HepG2 (cell line): ENCODE data around the gene CRYBA1. TPM values are rescaled to one million over a fixed set of nuclear protein-coding genes. Genes with fewer than 3 reads are reported as not detected.
A peak's percentile ranks its signal among the peaks of the same experiment; 100 is the strongest.

Source experiments
- ATF5 ChIP-seq: sonication (generic); formaldehyde crosslinking; IDR thresholded peaks from 2 replicates; pipeline ENCODE4 v1.4.0; 2020; ENCODE audit warnings: mild to moderate bottlenecking, low read depth, missing genetic modification reagents
- ATF6 ChIP-seq: sonication (generic); formaldehyde crosslinking; conservative IDR thresholded peaks from 2 replicates; pipeline ENCODE4 v1.4.0; 2020; ENCODE audit warnings: missing genetic modification reagents
- EEA1 ChIP-seq: sonication (generic); formaldehyde crosslinking; IDR thresholded peaks from 2 replicates; pipeline ENCODE4 v1.5.1; 2020; ENCODE audit warnings: mild to moderate bottlenecking, missing genetic modification reagents, borderline replicate concordance
- EHMT2 ChIP-seq: fragments of 200-600 bp; sonication (generic); IDR thresholded peaks from 2 replicates; pipeline ENCODE4 v1.7.0; 2017; ENCODE audit warnings: antibody characterized with exemption, low read depth, low read length, borderline replicate concordance
- FOXP4 ChIP-seq: sonication (generic); formaldehyde crosslinking; IDR thresholded peaks from 2 replicates; pipeline ENCODE4 v1.4.0; 2020; ENCODE audit warnings: missing genetic modification reagents
- HNF1B ChIP-seq: sonication (generic); formaldehyde crosslinking; IDR thresholded peaks from 2 replicates; pipeline ENCODE4 v1.5.1; 2020; ENCODE audit warnings: mild to moderate bottlenecking, moderate library complexity, missing genetic modification reagents
- LCORL ChIP-seq, 2 experiments: fragments of 450-650 bp in 1 of 2; sonication (generic) in 1 of 2; formaldehyde crosslinking in 1 of 2; IDR thresholded peaks; 2 replicates each; pipeline versions ENCODE4 v1.5.0 to v1.6.1; 2017 to 2020; ENCODE audit warnings: antibody characterized with exemption in 1 of 2, missing genetic modification reagents in 1 of 2
- MAFF ChIP-seq: IDR thresholded peaks from 2 replicates; pipeline ENCODE4 v1.6.1; 2011; ENCODE audit warnings: low read depth, low read length, improper control_type of control experiment
- SAP130 ChIP-seq: IDR thresholded peaks from 2 replicates; pipeline ENCODE4 v1.6.1; 2016; ENCODE audit warnings: low read depth
- THAP7 ChIP-seq: sonication (generic); formaldehyde crosslinking; IDR thresholded peaks from 2 replicates; pipeline ENCODE4 v1.8.1; 2023; ENCODE audit warnings: mild to moderate bottlenecking, missing genetic modification reagents
- UBTF ChIP-seq: sonication (generic); formaldehyde crosslinking; IDR thresholded peaks from 2 replicates; pipeline ENCODE4 v1.4.0; 2020; ENCODE audit warnings: mild to moderate bottlenecking, missing genetic modification reagents
- ZBTB20 ChIP-seq: sonication (generic); formaldehyde crosslinking; IDR thresholded peaks from 2 replicates; pipeline ENCODE4 v1.8.1; 2023; ENCODE audit warnings: missing genetic modification reagents, low read depth, mild to moderate bottlenecking, borderline replicate concordance
- ZFP91 ChIP-seq: sonication (generic); formaldehyde crosslinking; IDR thresholded peaks from 2 replicates; pipeline ENCODE4 v1.9.0; 2022; ENCODE audit warnings: missing genetic modification reagents, mild to moderate bottlenecking, borderline replicate concordance
- ZMYM4 ChIP-seq: sonication (generic); formaldehyde crosslinking; IDR thresholded peaks from 2 replicates; pipeline ENCODE4 v1.8.1; 2023; ENCODE audit warnings: mild to moderate bottlenecking, missing genetic modification reagents
- ZNF614 ChIP-seq: IDR thresholded peaks from 2 replicates; pipeline ENCODE4 v1.6.1; 2018; ENCODE audit warnings: missing biosample characterization, missing genetic modification reagents, inconsistent platforms, borderline replicate concordance
- polyA plus RNA-seq, 8 experiments: library from polyadenylated mRNA; depleted of rRNA in 3 of 8; stranded (reverse) in 7 of 8; unstranded in 1 of 8; fragments of >200 nt; fragmentation: Illumina TruSeq in 4 of 8; extraction: Trizol in 4 of 8; gene quantifications; 2 replicates each; pipeline versions ENCODE4 v1.2.1 to v1.2.3, GENCODE V29; 2011 to 2016; ENCODE audit warnings: low read depth in 4 of 8, missing spikeins in 1 of 8, mixed read lengths in 1 of 8; ENCODE audit not compliant: insufficient read depth in 1 of 8
- total RNA-seq, 5 experiments: library from RNA; depleted of rRNA; stranded (reverse); fragments of >200 nt; fragmentation: Illumina TruSeq; extraction: Trizol; gene quantifications; 2 replicates each; pipeline ENCODE4 v1.2.3, GENCODE V29; 2016; ENCODE audit warnings: low read depth in 1 of 5

The CRYBA1 gene
- total and polyA plus RNA-seq, 2 of the 13 experiments (the other 11 are each of a cell fraction or from before 2014, with no cell fraction given) = not detected

- TF ChIP-seq THAP7 (CRISPR knock-in tag) (no peak), SAP130 (CRISPR knock-in tag) (peak; percentile 59), UBTF (CRISPR knock-in tag) (no peak), HNF1B (CRISPR knock-in tag) (peak; percentile 64; the same call in 1 of the 2 replicates), ZNF614 (CRISPR knock-in tag) (peak; percentile 40; the same call in 1 of the 2 replicates), ATF6 (CRISPR knock-in tag) (no peak), FOXP4 (CRISPR knock-in tag) (no peak), ZMYM4 (CRISPR knock-in tag) (0 out of 2 replicates have a peak, but pooled peaks have one; percentile 22), EHMT2 (no peak), ATF5 (CRISPR knock-in tag) (no peak), EEA1 (CRISPR knock-in tag) (no peak), ZFP91 (CRISPR knock-in tag) (no peak), LCORL (IDR thresholded peaks at IDR 0.05) (no peak), LCORL (CRISPR knock-in tag; IDR thresholded peaks at IDR 0.05) (peak; percentile 71), MAFF (no peak), ZBTB20 (CRISPR knock-in tag) (no peak)
Observed at GRCh38 chr17:29219378-29220047, 27.1 kb upstream of the CRYBA1 start (continued).
